GM18867 (cell line): ENCODE measurements around the gene DRD1.
A peak's percentile ranks its signal among the peaks of the same experiment; 100 is the strongest.

ENCODE experiments used
- ATAC-seq: cut with Tn5 transposase; IDR thresholded peaks from one replicate; pipeline ENCODE4 v1.9.1; 2021; ENCODE audit warnings: mild to moderate bottlenecking, moderate library complexity; ENCODE audit not compliant: unreplicated experiment

DRD1 gene

DNA sequence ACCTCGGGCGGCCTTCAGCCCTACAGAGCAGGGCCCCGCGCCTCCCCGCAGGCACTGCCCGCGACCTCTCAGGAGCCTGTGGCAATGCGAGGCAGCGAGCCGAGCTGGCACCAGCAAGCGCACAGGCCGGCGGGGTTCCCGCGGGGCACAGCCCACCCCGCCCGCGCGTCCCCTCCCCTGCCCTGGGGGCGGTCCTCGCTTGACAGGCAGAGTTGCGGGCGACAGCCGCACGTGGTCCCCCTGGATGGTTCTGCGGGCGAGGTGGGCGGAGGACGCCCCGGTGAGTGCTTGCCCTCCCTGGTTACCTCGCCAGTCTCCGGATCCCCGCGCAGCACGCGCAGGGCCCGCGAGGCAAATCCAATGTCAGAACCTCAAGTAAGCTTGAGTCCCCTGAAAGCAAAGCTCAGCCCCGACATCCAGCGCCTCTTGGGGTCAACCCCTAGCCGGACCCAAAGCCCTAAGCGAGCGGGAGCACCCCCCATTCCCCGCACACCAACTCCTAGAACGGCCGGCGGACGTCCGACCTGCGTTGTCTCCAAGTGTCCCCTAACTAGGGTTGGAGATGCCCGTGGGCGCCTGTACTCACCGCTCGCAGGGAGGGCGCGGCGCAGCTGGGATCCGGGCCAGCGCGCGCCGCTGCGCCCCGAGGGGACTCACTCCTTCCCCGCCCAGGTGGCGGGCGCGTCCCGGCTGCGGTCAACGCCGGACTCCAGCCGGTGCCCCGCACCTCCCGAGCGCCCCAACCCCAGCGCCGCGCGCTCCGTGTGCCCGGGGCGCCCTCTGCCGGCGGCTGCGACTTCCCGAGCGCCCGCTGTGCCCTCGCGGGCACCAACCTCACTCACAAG is at the start of gene DRD1:
TSS of gene DRD1 (minus strand) at position 123 of the 845 bp plus-strand sequence. CDS start 1,083 bp downstream, outside the sequence.
- ATAC-seq, result peak; percentile 58

DNA sequence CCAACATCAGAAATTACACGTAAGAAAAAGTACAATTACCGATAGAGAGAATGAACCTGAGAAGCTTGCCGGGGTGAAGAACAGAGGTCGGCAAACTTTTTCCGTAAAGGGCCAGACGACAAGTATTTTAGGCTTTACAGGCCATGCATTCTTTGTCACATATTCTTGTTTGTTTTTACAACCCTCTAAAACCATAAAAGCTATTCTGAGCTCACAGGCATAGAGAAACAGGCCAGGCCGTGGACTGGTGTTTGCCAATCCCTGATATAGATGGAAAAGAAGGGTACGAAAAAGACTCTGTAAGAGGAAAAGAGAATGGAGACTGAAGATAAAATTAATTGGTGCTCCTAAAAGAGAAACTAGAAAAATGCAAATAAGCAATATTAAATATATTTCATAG is 49.7 kb upstream of the DRD1 start:
- no peak for ATAC-seq

- no peak for ATAC-seq
Measured at GRCh38 chr5:175493260-175493659, 49.3 kb upstream of the DRD1 start.

DNA sequence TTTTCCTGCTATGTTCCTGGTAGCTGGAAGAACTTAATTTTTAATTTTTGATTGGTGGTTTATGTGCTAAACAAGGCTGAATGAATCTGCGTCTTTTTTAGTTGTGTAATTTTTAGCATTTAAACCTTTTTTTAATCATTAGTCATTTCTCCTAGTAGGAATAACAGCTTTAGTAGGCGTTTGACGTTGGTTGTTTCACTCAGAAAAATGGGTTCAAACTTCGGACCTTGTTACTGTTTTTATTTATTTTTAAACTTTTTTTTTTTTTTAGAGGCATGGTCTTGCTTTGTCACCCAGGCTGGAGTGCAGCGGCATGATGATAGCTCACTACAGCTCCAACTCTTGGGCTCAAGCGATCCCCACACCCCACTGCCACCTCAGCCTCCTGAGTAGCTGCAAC is 47.2 kb upstream of the DRD1 start:
- no peak for ATAC-seq

GRCh38 chr5:175489693-175490443 is 45.9 kb upstream of the DRD1 start:
- no peak for ATAC-seq

DNA sequence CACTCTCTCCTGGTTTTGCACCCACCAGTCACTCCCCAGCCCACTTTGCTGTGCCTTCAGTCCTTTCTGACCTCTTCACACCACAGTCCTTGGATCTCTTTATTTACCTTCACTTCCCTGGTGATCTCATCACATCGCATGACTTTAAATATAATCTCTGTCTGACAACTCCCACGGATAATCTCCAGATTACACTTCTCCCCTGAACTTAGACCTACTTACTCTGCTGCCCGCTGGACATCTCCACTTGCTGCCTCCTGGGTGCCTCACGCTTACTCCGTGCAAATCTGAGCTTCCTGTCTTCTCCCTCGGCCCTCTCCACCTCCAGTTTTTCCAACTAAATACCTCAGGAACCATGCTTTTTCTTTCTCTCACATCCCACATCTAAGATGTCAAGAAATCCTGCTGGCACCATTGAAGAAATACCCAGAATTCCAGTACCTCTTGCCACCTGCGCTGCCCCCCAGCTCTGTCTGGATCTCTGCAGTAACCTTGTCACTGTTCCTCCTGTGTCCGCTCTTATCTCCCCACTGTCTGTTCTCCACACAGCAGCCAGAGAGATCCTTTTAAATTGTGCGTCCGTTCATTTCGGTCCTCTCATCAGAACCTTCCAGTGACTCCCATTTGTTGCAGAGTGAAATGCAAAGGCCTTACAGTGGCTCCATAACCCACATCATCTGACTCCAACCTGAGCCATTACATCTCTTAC is 43.7 kb upstream of the DRD1 start:
- ATAC-seq, result no peak

- no peak for ATAC-seq
Measured at GRCh38 chr5:175485631-175486030, 41.6 kb upstream of the DRD1 start.

DNA sequence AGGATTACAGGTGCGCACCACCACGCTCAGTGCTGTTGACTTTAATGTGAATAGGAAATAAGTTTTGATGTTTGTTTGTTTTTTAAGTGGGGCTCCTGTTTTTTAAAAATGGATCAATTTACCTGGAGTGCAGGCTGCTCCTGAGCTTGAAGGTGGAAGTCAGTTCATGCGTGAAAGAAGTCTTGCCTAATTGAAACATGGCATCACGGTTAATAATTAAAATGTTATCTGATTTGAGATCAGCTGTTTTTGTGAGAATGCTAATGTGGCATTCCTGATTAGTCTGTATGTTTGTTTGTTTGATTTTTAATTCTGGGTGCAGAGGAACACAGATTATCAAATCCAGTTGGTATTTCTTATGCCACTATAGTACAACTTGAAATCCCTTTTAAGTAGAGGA is 40.8 kb upstream of the DRD1 start:
- no peak for ATAC-seq

GRCh38 chr5:175484322-175484721 is 40.3 kb upstream of the DRD1 start:
- no peak for ATAC-seq

DNA sequence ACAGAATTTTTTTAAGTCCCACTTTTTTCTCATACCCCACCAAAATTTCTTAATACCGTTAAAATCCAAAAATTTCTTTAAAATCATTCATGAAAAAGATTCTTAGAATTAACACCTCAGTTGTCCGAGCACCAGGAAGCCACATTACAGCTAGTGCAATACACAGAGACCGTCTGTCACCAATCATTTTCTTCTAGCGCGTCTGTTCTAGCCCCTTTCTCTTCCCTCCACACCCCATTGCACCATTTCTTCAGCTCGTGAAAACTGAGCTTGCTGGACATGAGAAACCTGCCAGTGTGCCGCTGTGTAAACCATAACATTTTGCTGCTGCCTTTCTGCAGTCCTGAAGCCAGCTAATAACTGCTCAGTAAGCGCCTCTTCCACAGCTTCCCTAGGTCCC is 39.4 kb upstream of the DRD1 start:
- ATAC-seq, result no peak

- ATAC-seq, result peak; percentile 10
Measured at GRCh38 chr5:175479125-175479881, 35.3 kb upstream of the DRD1 start.

DNA sequence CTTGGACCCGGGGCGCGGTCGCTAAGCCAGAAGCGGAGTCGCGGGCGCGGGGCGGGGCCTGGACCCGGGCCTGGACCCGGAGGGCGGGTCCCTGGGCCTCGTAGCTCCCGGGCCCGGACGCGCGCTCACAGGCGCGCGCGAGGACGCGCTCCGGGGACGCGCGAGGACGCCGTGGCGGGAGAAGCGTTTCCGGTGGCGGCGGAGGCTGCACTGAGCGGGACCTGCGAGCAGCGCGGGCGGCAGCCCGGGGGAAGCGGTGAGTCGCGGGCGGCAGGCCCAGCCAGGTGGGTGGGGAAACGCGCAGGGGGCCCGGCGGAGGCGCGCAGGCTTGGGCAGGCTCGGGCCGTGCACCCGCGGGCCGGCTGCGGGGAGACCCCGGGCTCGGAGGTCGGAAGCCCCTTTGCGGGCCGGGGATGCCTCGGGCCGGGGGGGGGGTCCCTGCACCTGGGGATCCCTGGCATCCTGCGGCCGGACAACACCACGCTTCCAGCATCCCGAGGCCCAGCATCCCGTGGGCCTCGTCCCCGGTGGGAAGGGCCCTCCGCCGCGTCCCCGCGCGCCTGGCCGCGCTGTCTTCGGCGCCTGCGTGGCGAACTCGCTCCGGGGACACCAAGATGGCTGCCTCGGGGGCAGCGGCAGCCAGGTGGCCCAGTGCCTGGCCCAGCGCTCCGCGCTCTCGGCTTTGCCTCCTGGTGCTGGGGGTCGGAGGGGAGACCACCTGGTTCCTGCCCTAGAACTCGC is 34.6 kb upstream of the DRD1 start, which contains the start of gene SFXN1:
TSS of gene SFXN1 (plus strand) at position 177 of the 741 bp plus-strand sequence. CDS start 13,544 bp downstream, outside the sequence.
- ATAC-seq, result peak; percentile 91

DNA sequence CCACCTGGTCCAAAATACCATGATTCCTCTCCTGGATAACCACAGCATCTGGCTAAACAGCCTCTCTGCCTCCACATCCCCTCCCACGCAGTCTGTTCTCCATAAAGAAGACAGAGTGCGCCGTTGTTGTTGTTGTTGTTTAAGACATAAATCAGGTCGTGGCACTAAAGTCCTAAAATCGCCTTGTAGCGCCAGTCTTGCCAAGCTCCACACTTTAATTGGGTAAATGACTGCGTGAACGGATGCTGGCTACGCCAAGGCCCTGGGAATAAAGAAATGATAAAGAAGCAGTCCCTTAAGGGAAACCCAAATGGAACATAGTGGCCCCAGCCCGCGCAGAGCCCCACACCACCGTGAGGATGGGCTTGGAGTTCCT is 34.0 kb upstream of the DRD1 start:
- no peak for ATAC-seq

- no peak for ATAC-seq
Measured at GRCh38 chr5:175477440-175477839, 33.5 kb upstream of the DRD1 start.

GRCh38 chr5:175475248-175475647 is 31.3 kb upstream of the DRD1 start:
- ATAC-seq, result no peak

DNA sequence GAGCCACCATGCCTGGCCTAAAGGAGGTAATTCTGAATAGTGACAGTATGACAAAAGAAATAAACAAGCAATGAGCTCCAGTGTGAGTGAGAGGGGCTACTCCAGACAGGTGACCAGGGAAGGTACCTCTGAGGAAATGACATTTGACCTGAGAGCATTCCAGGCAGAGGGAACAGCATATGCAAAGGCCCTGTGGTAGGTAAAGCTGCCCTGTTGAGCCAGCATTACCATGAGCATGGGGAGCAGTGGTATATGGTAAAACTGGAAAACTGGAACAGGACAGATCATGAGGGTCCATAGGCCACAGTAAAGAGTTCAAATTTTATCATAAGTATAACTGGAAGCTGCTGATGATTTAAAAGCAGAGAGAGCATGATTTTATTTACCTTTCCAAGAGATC is 28.4 kb upstream of the DRD1 start:
- ATAC-seq, result no peak

GRCh38 chr5:175471628-175472027 is 27.6 kb upstream of the DRD1 start:
- ATAC-seq, result peak; percentile 59

DNA sequence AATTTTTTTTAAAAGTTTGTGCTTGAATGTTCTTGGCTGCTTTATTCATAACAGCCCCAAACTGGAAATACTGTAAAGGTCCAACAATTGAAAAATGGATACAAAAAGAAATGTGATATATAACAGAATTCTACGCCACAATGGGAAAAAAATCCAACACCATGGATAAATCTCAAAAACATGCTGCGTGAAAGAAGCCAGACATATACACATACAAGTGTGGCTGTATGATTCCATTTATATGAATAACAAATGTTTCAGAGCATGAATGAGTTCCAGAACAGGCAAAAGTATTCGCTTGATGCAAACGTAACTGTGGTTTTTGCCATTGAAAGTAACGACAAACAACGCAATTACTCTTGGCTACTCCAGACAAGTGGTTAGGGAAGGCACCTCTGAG is 27.2 kb upstream of the DRD1 start:
- ATAC-seq, result no peak

DNA sequence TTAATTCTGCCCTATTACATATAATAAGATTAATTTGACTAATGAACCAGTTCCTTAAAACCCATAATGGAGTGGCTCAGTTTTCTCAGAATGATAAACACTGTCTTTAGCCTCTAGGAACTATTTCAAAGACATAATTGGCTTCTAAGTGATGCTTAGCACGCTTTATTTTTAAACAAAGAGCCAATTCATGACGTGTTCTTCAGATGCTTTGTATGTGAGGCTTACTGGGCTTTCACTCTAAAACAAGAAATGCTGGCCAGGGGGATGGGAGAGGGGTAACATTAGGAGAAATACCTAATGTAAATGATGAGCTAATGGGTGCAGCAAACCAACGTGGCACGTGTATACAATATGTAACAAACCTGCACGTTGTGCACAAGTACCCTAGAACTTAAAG is 26.8 kb upstream of the DRD1 start:
- ATAC-seq, result no peak

- no peak for ATAC-seq
Measured at GRCh38 chr5:175469916-175470315, 25.9 kb upstream of the DRD1 start.
